Stimulated activated CD8-positive, alpha-beta memory T cell treated with anti-CD3 and anti-CD28 coated beads, Interleukin-12 subunit alpha, Interleukin-12 subunit beta, amount 100 ng/mL, for 1 hour (primary cell): Measurements from ENCODE around the gene DCTN2.
"Not testable (repeated sequence)": the region's sequence is repeated elsewhere in the genome, so short reads cannot be mapped to it uniquely, and the experiment has no call there.

Experiments used
- DNase-seq: peaks from one replicate; pipeline ENCODE4 v3.0.0-alpha.2; 2020; ENCODE audit warnings: low read depth

Gene DCTN2

GRCh38 chr12:57515408-57515933, 31.5 kb downstream of the DCTN2 start:
- DNase-seq: no peak

GRCh38 chr12:57514720-57515407, 32.1 kb downstream of the DCTN2 start:
- no peak for DNase-seq

GRCh38 chr12:57514246-57514645, 32.7 kb downstream of the DCTN2 start:
- DNase-seq: not testable (repeated sequence)

GRCh38 chr12:57513677-57514076, 33.3 kb downstream of the DCTN2 start:
- not testable (repeated sequence) for DNase-seq

GRCh38 chr12:57513266-57513665, 33.7 kb downstream of the DCTN2 start:
- DNase-seq: no peak

GRCh38 chr12:57512665-57513064, 34.3 kb downstream of the DCTN2 start:
- no peak for DNase-seq

- DNase-seq: no peak
Measured at GRCh38 chr12:57511588-57512325, 35.2 kb downstream of the DCTN2 start.

- DNase-seq: no peak
Measured at GRCh38 chr12:57511161-57511560, 35.8 kb downstream of the DCTN2 start.

- DNase-seq: not testable (repeated sequence)
Measured at GRCh38 chr12:57507796-57508195, 39.2 kb downstream of the DCTN2 start.

- DNase-seq: not testable (repeated sequence)
Measured at GRCh38 chr12:57506541-57506940, 40.5 kb downstream of the DCTN2 start.

GRCh38 chr12:57502311-57502969, 44.6 kb downstream of the DCTN2 start:
- DNase-seq: not testable (repeated sequence)

GRCh38 chr12:57500213-57500612, 46.8 kb downstream of the DCTN2 start:
- DNase-seq: no peak

GRCh38 chr12:57498571-57498970, 48.4 kb downstream of the DCTN2 start:
- no peak for DNase-seq

GRCh38 chr12:57498132-57498502, 48.9 kb downstream of the DCTN2 start:
- no peak for DNase-seq

- no peak for DNase-seq
Measured at GRCh38 chr12:57497223-57498131, 49.5 kb downstream of the DCTN2 start.

- DNase-seq: no peak
Measured at GRCh38 chr12:57496822-57497221, 50.2 kb downstream of the DCTN2 start.

GRCh38 chr12:57495051-57495701, 51.8 kb downstream of the DCTN2 start:
- DNase-seq: not testable (repeated sequence)

- no peak for DNase-seq
Measured at GRCh38 chr12:57491393-57492280, 55.4 kb downstream of the DCTN2 start.

GRCh38 chr12:57490126-57490525, 56.9 kb downstream of the DCTN2 start:
- no peak for DNase-seq

GRCh38 chr12:57489157-57489641, 57.8 kb downstream of the DCTN2 start:
- DNase-seq: no peak
